ENCODE results near the gene MYLK.

MYLK gene

DNA sequence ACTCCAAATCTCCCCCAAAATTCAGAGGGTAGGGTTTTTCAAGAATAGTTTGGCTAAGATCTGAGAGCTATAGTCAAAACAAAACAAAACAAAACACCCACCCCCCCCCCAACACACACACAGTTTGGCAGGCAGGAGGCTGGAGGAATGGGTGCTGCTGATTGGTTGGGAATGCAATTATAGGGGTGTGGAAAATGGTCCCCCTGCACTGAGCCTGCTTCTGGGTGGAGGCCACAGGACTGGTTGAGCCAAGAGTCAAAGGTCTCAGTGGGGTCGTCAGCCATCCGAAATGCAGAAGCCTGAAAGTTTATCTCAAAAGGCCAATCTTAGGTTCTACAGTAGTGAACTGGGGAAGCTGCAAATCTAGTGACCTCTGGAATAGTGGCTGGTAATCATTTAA is 296.7 kb downstream of the MYLK start:
- DNase-seq = no peak
- Mint-ChIP-seq H3K27me3 (no peaks in the 10 kb centered on the region), H3K4me1 (peaks cover 25% of the 10 kb centered on the region), H3K27ac (no peak overlapping the region), H3K9me3 (peaks cover 33% of the 10 kb centered on the region), H3K4me3 (no peak overlapping the region), H3K36me3 (peaks cover 40% of the 10 kb centered on the region)
- CTCF ChIA-PET = no interaction called here

DNA sequence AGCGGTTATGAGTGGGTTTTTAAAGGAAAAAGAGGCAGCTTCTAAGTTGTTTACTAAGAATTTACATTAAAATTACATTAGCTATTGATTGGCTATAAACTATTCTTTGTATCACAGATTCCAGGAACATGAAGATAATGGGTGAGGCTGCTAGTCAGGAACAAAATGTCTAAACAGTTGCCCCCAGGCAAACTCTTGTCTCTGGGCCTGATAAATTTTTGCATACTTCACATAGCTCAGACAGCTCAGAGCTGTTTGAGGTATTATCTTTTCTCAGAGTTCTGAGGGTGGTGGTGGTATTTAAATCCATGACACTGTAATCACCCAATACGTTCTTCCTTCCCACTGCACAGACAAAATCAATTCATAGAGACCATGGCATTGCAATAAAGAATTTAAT is 297.2 kb downstream of the MYLK start:
- no peaks in the 10 kb centered on the region for H3K27me3 Mint-ChIP-seq
- H3K9me3 Mint-ChIP-seq = peaks cover 33% of the 10 kb centered on the region
- CTCF ChIA-PET = no interaction called here
- peaks cover 37% of the 10 kb centered on the region for H3K36me3 Mint-ChIP-seq
- no peak for DNase-seq
- peak overlapping the region; percentile 12 for H3K4me3 Mint-ChIP-seq
- no peak overlapping the region for H3K27ac Mint-ChIP-seq
- peaks cover 28% of the 10 kb centered on the region for H3K4me1 Mint-ChIP-seq

DNA sequence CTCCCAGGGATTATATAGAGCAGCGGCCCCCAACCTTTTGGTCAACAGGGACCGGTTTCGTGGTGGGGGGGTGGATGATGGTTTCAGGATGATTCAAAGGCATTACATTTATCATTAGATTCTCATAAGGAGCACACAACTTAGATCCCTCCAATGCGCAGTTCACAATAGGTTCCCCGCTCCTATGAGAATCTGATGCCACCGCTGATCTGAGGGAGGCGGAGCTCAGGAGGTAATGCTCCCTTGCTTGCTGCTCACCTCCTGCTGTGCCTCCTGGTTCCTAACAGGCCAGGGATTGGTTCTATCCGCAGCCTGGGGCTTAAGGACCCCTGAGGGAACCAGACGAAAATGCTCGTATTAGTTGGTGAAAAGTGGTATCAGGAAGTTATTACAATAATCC is 298.0 kb downstream of the MYLK start:
- CTCF ChIA-PET = no interaction called here
- H3K4me1 Mint-ChIP-seq = peaks cover 31% of the 10 kb centered on the region
- H3K36me3 Mint-ChIP-seq = peaks cover 38% of the 10 kb centered on the region
- no peaks in the 10 kb centered on the region for H3K27me3 Mint-ChIP-seq
- no peak overlapping the region for H3K27ac Mint-ChIP-seq
- peaks cover 27% of the 10 kb centered on the region for H3K9me3 Mint-ChIP-seq
- DNase-seq = peak; percentile 54
- no peak overlapping the region for H3K4me3 Mint-ChIP-seq

DNA sequence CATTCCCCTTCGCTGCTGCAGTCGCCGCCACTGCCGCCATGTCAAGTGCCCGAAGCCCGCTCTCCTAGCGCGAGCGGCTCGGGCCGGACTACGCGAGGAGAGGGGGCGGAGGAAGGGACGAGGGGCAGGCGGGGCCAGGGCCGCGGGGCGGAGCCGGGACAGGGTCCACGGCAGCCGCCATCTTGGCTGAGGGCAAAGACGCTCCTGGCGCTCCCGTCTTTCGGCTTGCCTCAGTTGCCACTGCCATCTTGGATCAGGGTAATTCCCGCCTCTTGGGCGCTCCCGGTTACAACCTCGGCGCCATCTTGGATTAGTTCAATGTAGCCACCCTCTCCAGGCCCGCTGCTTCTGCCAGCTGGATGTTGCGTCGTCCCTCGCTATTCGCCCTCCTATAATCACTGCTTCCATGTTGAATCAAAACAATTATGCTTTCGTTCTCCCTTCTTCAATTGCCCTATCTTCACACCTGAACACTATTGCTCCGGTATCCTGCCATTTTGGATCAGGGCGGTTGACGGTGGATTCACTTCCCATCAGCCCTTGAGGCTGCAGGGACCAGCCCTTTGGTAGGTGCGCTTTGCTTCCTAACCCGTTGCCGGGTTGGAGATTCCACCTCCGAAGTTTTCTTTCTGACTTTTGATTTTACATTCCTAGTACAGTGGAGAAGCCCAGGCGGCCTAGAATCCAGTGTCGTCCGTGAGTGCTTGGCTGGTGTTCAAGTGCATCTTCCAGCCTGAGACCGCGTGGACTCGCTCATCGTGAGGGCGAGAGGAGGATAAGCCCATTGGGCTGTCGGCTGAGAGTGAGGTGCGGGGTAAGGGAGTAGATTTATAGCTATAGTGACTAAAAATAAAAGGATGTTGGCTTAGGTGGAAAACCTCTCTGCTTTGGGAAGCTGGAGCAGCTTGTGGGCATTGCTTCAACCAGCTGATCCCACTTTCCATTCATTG is 298.9 kb downstream of the MYLK start, which contains the start of gene HACD2:
Gene HACD2, minus strand, starts transcription at position 66 of the 950 bp plus-strand sequence. Its CDS starts 26 bp downstream, at position 40.
- Mint-ChIP-seq H3K4me1 (peaks cover 31% of the 10 kb centered on the region), H3K27ac (peak within 1 kb of the TSS; percentile 16), H3K4me3 (no peak within 1 kb of the TSS), H3K27me3 (no peaks in the 10 kb centered on the region), H3K36me3 (peaks cover 35% of the 10 kb centered on the region), H3K9me3 (peaks cover 21% of the 10 kb centered on the region)
- peak; percentile 96 for DNase-seq
- CTCF ChIA-PET = no interaction called here

DNA sequence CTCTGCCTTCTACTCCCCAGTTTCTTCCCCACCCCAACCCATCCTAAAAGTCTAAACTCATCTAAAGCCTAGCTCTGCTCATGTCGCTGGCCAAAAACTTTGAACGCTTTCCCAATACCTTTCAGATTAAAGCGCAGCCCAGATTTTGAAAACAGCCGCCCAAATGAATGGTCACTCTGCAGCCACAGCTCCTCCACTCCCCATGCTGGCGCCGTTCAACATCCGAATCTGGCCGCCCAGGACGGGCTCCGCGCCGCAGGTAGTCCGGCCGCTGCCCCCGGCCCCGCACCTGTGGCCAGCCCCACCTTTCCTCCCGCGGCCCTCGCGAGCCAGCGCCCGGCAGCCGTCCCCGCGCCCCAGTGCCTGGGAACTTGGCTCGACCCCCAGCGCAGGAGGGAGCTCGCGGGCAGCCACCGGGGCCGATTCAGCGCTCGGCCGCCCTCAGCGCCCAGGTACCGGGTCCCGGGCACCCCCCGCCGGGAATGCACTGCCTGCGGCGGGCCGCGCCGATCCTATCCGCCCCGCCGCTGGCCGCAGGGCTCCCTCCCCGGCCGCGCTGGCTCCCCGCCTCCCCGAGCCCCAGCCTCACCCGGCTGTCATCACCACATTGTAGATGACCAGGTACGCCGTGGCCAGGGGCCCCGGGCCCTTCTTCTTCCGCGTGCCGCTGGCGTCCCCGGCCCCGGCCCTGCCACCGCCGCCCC is 299.7 kb downstream of the MYLK start:
- Mint-ChIP-seq H3K36me3 (peaks cover 34% of the 10 kb centered on the region), H3K27me3 (no peaks in the 10 kb centered on the region), H3K9me3 (peaks cover 13% of the 10 kb centered on the region), H3K4me1 (peaks cover 31% of the 10 kb centered on the region), H3K4me3 (no peak overlapping the region), H3K27ac (peak overlapping the region; percentile 16)
- CTCF ChIA-PET = interaction anchor here (1.2 to 1.3 kb wide), 2 partner anchors 10 to 20 kb away, joined by 3 read pairs; no protein-coding TSS in a partner anchor
- DNase-seq = no peak

DNA sequence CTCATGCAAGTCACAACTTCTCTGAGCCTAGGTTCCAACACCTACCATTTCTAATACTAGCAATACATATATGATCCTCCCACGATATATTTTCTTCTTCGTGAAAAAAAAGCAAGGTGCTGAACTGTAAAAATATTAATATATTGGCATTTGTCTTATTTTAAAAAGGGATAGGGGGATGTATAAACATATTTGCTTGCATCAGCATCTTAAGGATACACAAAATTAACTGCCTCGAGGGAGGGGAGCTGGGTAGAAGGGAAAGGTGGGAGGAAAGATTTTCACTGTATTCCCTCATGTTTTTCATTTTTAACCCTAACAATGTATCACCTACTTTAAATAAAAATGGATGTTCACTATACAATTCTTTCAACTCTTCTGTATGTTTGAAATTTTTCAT is 300.6 kb downstream of the MYLK start:
- H3K9me3 Mint-ChIP-seq = peaks cover 5% of the 10 kb centered on the region
- no peak for DNase-seq
- CTCF ChIA-PET = interaction anchor here (1.2 to 1.3 kb wide), 2 partner anchors 9 to 19 kb away, joined by 3 read pairs; no protein-coding TSS in a partner anchor
- peaks cover 31% of the 10 kb centered on the region for H3K4me1 Mint-ChIP-seq
- no peak overlapping the region for H3K27ac Mint-ChIP-seq
- H3K4me3 Mint-ChIP-seq = no peak overlapping the region
- no peaks in the 10 kb centered on the region for H3K27me3 Mint-ChIP-seq
- H3K36me3 Mint-ChIP-seq = peaks cover 30% of the 10 kb centered on the region

DNA sequence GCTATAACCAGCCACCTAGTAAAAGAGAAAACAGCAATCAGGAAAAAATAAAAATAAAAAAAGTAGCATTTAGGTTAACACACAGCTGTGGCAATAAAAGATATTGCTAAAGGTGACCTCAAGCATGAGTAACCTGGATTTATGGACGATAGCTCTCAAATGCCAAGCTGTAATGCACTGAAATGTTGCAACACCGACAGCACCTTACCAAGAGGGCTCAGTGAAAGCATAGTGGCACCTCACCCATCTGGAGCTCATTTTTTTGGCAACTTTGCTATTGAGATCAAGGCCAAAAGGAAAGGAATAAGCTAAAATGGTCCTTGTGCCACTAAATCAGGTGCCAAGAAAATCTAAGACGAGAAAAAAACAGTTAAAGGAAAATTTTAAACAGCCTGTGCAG is 301.8 kb downstream of the MYLK start:
- Mint-ChIP-seq H3K27ac (no peak overlapping the region), H3K27me3 (no peaks in the 10 kb centered on the region), H3K4me3 (no peak overlapping the region), H3K4me1 (peaks cover 27% of the 10 kb centered on the region), H3K36me3 (peaks cover 32% of the 10 kb centered on the region), H3K9me3 (peaks cover 3% of the 10 kb centered on the region)
- CTCF ChIA-PET = interaction anchor here (0.7 kb wide), 1 partner anchor 11 kb away, joined by 3 read pairs; no protein-coding TSS in a partner anchor
- DNase-seq = no peak

DNA sequence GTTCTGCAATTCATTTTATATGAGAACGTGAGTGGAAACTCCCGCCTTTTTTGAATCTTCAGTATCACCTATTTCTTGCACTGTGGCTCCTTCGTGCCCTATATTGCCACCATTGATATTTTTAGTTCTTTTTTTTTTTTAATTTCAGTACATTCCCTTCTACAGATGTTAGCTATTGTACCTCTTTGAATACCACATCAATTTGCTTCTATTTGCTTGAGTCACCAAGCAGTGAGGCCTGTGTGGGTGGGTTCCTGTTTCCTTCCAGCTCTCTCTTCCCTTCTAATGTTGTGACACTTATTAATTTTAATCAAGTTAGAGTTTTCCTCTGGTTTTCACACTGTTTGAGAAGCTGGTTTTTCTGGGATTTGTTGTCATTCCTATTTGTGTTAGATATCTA is 308.0 kb downstream of the MYLK start:
- peaks cover 26% of the 10 kb centered on the region for H3K36me3 Mint-ChIP-seq
- no peaks in the 10 kb centered on the region for H3K9me3 Mint-ChIP-seq
- no peaks in the 10 kb centered on the region for H3K27me3 Mint-ChIP-seq
- no peak overlapping the region for H3K27ac Mint-ChIP-seq
- CTCF ChIA-PET = interaction anchor here (1.2 to 1.5 kb wide), 2 partner anchors 16 to 17 kb away, joined by 3 read pairs; no protein-coding TSS in a partner anchor
- DNase-seq = no peak
- no peak overlapping the region for H3K4me3 Mint-ChIP-seq
- H3K4me1 Mint-ChIP-seq = peaks cover 4% of the 10 kb centered on the region

DNA sequence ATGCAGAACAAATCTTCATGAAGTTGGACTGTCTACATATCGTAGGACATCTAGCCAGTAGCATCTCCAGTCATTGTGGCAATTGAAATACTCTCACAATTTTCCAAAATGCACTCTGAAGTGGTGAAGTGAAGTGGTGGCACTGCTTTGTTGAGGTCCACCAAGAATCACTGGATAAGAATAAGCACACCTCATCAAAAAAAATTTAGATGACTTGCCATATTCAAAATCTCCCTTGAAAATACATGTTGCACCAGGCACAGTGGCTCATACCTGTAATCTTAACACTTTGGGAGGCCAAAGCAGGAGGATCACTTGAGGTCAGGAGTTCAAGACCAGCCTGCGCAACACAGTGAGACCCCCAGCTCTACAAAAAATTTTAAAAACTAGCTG is 312.2 kb downstream of the MYLK start:
- Mint-ChIP-seq H3K4me3 (no peak overlapping the region), H3K36me3 (peaks cover 8% of the 10 kb centered on the region), H3K9me3 (no peaks in the 10 kb centered on the region), H3K27ac (no peak overlapping the region), H3K4me1 (peaks cover 4% of the 10 kb centered on the region), H3K27me3 (no peaks in the 10 kb centered on the region)
- DNase-seq = no peak
- CTCF ChIA-PET = no interaction called here

DNA sequence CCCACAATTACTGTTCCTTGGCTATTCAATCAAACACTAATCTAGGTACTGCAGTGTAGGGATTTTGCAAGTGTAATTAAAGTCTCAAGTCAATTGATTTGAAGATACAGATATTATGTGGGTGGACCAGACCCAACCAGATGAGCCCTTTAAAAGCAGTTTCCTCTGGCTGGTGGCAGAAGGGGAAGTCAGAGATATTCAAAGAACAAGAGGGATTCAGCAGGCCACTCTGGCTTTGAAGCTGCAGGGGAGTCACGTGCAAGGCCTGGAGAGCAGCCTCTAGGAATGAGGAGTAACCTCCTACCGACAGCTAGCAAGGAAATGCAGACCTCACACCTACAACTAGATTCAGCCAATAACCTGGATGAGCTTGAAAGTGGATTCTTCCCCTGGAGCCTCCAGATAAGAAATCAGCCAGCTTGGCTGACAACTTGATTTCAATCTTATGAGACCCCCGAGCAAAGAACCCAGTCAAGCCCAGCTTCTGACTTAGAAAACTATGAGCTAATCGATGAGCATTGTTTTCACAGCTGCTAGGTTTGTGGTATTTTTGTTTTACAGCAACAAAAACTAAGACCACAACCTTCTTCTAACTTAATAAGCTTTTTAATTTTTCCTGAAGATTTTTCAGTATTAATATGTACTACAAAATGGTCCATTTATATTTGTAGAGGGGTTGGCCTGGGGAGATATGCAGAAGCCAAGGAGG is 312.7 kb downstream of the MYLK start:
- no peak for DNase-seq
- peaks cover 4% of the 10 kb centered on the region for H3K36me3 Mint-ChIP-seq
- CTCF ChIA-PET = interaction anchor here (0.7 kb wide), 1 partner anchor 11 kb away, joined by 3 read pairs; no protein-coding TSS in a partner anchor
- no peaks in the 10 kb centered on the region for H3K27me3 Mint-ChIP-seq
- no peak overlapping the region for H3K27ac Mint-ChIP-seq
- no peak overlapping the region for H3K4me3 Mint-ChIP-seq
- H3K4me1 Mint-ChIP-seq = peaks cover 4% of the 10 kb centered on the region
- no peaks in the 10 kb centered on the region for H3K9me3 Mint-ChIP-seq

DNA sequence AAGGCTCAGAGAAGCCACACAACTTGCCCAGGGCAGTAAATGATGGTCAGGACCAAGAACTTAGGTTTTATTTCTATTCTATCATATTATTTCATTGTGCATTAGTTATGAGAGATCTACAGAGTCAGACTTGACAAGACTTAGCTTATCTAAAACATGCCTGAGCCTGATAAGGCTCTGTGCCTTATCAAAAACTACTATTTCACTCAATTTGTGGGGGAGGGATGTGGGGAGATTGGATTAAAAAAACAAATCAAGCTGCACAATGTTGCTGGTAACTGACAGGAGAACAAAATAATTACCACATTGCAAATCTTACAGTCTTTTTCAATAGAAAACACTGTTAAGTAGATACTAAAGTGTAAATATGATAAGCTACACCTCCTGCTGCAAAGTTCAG is 315.3 kb downstream of the MYLK start:
- CTCF ChIA-PET = interaction anchor here (0.7 to 1.5 kb wide), 3 partner anchors 9 to 65 kb away, joined by 3 to 4 read pairs (median 4); no protein-coding TSS in a partner anchor
- peaks cover 4% of the 10 kb centered on the region for H3K36me3 Mint-ChIP-seq
- no peak for DNase-seq
- no peaks in the 10 kb centered on the region for H3K4me1 Mint-ChIP-seq
- H3K27ac Mint-ChIP-seq = no peak overlapping the region
- no peak overlapping the region for H3K4me3 Mint-ChIP-seq
- no peaks in the 10 kb centered on the region for H3K9me3 Mint-ChIP-seq
- no peaks in the 10 kb centered on the region for H3K27me3 Mint-ChIP-seq

DNA sequence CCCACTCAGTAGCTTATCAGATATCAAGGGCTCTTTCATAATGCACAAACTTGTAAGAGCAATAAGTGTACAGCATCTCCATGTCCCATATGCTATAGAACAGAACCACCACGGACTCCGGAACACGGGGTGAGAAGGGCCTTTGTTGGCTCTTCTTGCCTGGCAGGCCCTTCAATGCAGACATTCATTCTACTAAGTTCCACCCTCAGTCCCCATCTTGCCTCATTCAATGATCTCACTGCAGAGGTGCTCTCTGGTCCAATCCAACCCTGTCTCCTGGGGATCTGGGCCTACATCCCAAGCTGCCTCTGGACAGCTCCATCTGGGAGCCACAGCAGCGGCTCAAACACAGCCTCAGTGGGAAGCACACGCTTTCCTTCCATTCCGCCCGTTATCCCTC is 316.1 kb downstream of the MYLK start:
- Mint-ChIP-seq H3K36me3 (peaks cover 4% of the 10 kb centered on the region), H3K27me3 (no peaks in the 10 kb centered on the region), H3K9me3 (no peaks in the 10 kb centered on the region), H3K27ac (no peak overlapping the region), H3K4me1 (no peaks in the 10 kb centered on the region), H3K4me3 (no peak overlapping the region)
- no peak for DNase-seq
- CTCF ChIA-PET = interaction anchor here (1.0 to 1.5 kb wide), 2 partner anchors 8 to 9 kb away, joined by 3 to 4 read pairs; no protein-coding TSS in a partner anchor

DNA sequence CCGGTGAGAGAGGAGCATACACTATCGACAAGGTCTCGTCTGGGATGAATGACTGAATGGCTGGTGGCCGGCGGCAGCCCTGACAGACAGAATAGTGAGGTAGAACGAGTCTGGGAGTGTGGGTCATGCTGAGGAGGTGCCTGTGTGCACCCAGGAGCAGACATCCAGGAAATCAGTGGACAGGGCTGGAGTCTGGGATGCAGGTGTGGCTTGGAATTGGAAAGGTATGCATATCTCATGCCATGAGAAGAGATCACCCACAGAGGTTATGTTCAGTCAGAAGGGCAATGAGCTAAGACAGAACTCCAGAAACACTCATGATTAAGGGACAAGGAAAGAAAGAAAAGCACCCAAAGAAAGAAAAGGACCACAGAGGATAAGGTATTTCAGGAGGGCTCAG is 320.1 kb downstream of the MYLK start:
- Mint-ChIP-seq H3K36me3 (peaks cover 4% of the 10 kb centered on the region), H3K27ac (peak overlapping the region; percentile 56), H3K4me1 (no peaks in the 10 kb centered on the region), H3K9me3 (no peaks in the 10 kb centered on the region), H3K4me3 (no peak overlapping the region), H3K27me3 (no peaks in the 10 kb centered on the region)
- no peak for DNase-seq
- CTCF ChIA-PET = interaction anchor here (1.2 kb wide), 1 partner anchor 20 kb away, joined by 3 read pairs; no protein-coding TSS in a partner anchor

DNA sequence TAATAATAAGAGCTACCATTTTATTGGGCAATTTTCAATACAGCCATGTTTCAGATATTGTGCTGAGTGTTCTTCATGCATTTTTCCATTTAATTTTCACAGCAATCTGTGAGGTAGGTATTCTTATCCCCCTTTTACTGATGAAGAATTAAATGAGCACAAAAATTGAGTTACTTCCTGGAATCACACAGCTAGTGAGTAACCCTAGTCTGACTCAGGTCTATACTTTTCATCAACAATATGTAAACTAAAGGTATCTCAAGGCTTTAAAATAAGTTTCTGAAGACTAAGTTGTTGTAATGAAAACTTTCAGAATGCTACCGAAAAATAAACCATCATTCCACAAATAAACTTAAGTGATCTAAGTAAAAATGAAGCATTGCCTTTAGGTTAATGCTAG is 321.6 kb downstream of the MYLK start:
- Mint-ChIP-seq H3K9me3 (no peaks in the 10 kb centered on the region), H3K4me1 (no peaks in the 10 kb centered on the region), H3K36me3 (no peaks in the 10 kb centered on the region), H3K4me3 (no peak overlapping the region), H3K27me3 (no peaks in the 10 kb centered on the region), H3K27ac (no peak overlapping the region)
- DNase-seq = no peak
- CTCF ChIA-PET = interaction anchor here (1.4 to 1.8 kb wide), 3 partner anchors 9 to 12 kb away, joined by 4 to 5 read pairs (median 4); no protein-coding TSS in a partner anchor
